ENCODE measurements around the gene GPC5. TPM values are rescaled to one million over a fixed set of nuclear protein-coding genes. Genes with fewer than 3 reads are reported as not detected.
"Not testable (repeated sequence)": the region's sequence is repeated elsewhere in the genome, so short reads cannot be mapped to it uniquely, and the experiment has no call there.

Gene GPC5
- total RNA-seq, 2 experiments from 2014 or later: 0.14 TPM; not detected in 1

- Mint-ChIP-seq H3K27ac (no peak overlapping the region), H3K27me3 (no peaks in the 10 kb centered on the region), H3K4me1 (no peaks in the 10 kb centered on the region), H3K4me3 (no peak overlapping the region), H3K36me3 (no peaks in the 10 kb centered on the region), H3K9me3 (peaks cover 3% of the 10 kb centered on the region)
- POLR2A ChIA-PET: no interaction called here
- DNase-seq: no peak
- ATAC-seq (ENCODE audit: low read depth): no peak
Observed at GRCh38 chr13:92480387-92480786, 1082.0 kb downstream of the GPC5 start.

- H3K27me3 Mint-ChIP-seq; H3K9me3 Mint-ChIP-seq; H3K4me3 Mint-ChIP-seq; POLR2A ChIA-PET; H3K36me3 Mint-ChIP-seq; ATAC-seq (ENCODE audit: low read depth); H3K4me1 Mint-ChIP-seq; H3K27ac Mint-ChIP-seq; DNase-seq: not testable (repeated sequence)
Observed at GRCh38 chr13:92482790-92483189, 1084.4 kb downstream of the GPC5 start.

GRCh38 chr13:92483894-92484293 lies 1085.5 kb downstream of the GPC5 start:
- Mint-ChIP-seq H3K27ac (no peak overlapping the region), H3K27me3 (no peaks in the 10 kb centered on the region), H3K9me3 (peaks cover 3% of the 10 kb centered on the region), H3K4me1 (no peaks in the 10 kb centered on the region), H3K36me3 (no peaks in the 10 kb centered on the region), H3K4me3 (no peak overlapping the region)
- ATAC-seq (ENCODE audit: low read depth) (no peak), DNase-seq (no peak)
- POLR2A ChIA-PET: no interaction called here

GRCh38 chr13:92487238-92487637 lies 1088.8 kb downstream of the GPC5 start:
- H3K9me3 Mint-ChIP-seq: no peaks in the 10 kb centered on the region
- H3K27me3 Mint-ChIP-seq: no peaks in the 10 kb centered on the region
- no peak overlapping the region for H3K4me3 Mint-ChIP-seq

GRCh38 chr13:92488249-92488852 lies 1089.9 kb downstream of the GPC5 start:
- H3K4me3 Mint-ChIP-seq: no peak overlapping the region
- no peaks in the 10 kb centered on the region for H3K27me3 Mint-ChIP-seq
- POLR2A ChIA-PET: no interaction called here
- DNase-seq (no peak), ATAC-seq (ENCODE audit: low read depth) (no peak)
- no peaks in the 10 kb centered on the region for H3K4me1 Mint-ChIP-seq
- no peaks in the 10 kb centered on the region for H3K36me3 Mint-ChIP-seq
- H3K27ac Mint-ChIP-seq: no peak overlapping the region
- no peaks in the 10 kb centered on the region for H3K9me3 Mint-ChIP-seq

More at GRCh38 chr13:92487238-92487637, 1088.8 kb downstream of the GPC5 start:
- Mint-ChIP-seq H3K4me1 (no peaks in the 10 kb centered on the region), H3K36me3 (no peaks in the 10 kb centered on the region), H3K27ac (no peak overlapping the region)
- POLR2A ChIA-PET: no interaction called here
- DNase-seq: no peak
- no peak for ATAC-seq (ENCODE audit: low read depth)

GRCh38 chr13:92491839-92492238 lies 1093.4 kb downstream of the GPC5 start:
- H3K27me3 Mint-ChIP-seq: no peaks in the 10 kb centered on the region
- no peak overlapping the region for H3K27ac Mint-ChIP-seq
- ATAC-seq (ENCODE audit: low read depth) (no peak), DNase-seq (no peak)
- no peaks in the 10 kb centered on the region for H3K9me3 Mint-ChIP-seq
- no peak overlapping the region for H3K4me3 Mint-ChIP-seq
- POLR2A ChIA-PET: no interaction called here
- H3K4me1 Mint-ChIP-seq: no peaks in the 10 kb centered on the region
- H3K36me3 Mint-ChIP-seq: no peaks in the 10 kb centered on the region

GRCh38 chr13:92494915-92495314 lies 1096.5 kb downstream of the GPC5 start:
- POLR2A ChIA-PET: no interaction called here
- H3K9me3 Mint-ChIP-seq: peaks cover 6% of the 10 kb centered on the region
- H3K4me3 Mint-ChIP-seq: no peak overlapping the region
- ATAC-seq (ENCODE audit: low read depth) (no peak), DNase-seq (no peak)
- no peaks in the 10 kb centered on the region for H3K27me3 Mint-ChIP-seq
- no peaks in the 10 kb centered on the region for H3K36me3 Mint-ChIP-seq
- no peaks in the 10 kb centered on the region for H3K4me1 Mint-ChIP-seq
- H3K27ac Mint-ChIP-seq: no peak overlapping the region

GRCh38 chr13:92500192-92500591 lies 1101.8 kb downstream of the GPC5 start:
- H3K27ac Mint-ChIP-seq: no peak overlapping the region
- H3K27me3 Mint-ChIP-seq: no peaks in the 10 kb centered on the region
- no peaks in the 10 kb centered on the region for H3K36me3 Mint-ChIP-seq
- peaks cover 6% of the 10 kb centered on the region for H3K9me3 Mint-ChIP-seq
- no peak overlapping the region for H3K4me3 Mint-ChIP-seq
- DNase-seq (no peak), ATAC-seq (ENCODE audit: low read depth) (no peak)
- no peaks in the 10 kb centered on the region for H3K4me1 Mint-ChIP-seq
- POLR2A ChIA-PET: no interaction called here

GRCh38 chr13:92510416-92510815 lies 1112.0 kb downstream of the GPC5 start:
- Mint-ChIP-seq H3K4me1 (no peaks in the 10 kb centered on the region), H3K27me3 (no peaks in the 10 kb centered on the region), H3K36me3 (no peaks in the 10 kb centered on the region), H3K9me3 (peaks cover 2% of the 10 kb centered on the region), H3K4me3 (no peak overlapping the region), H3K27ac (no peak overlapping the region)
- POLR2A ChIA-PET: no interaction called here
- DNase-seq: no peak
- ATAC-seq (ENCODE audit: low read depth): no peak

GRCh38 chr13:92512852-92513251 lies 1114.4 kb downstream of the GPC5 start:
- no peaks in the 10 kb centered on the region for H3K4me1 Mint-ChIP-seq
- no peak overlapping the region for H3K27ac Mint-ChIP-seq
- POLR2A ChIA-PET: no interaction called here
- no peak overlapping the region for H3K4me3 Mint-ChIP-seq
- H3K36me3 Mint-ChIP-seq: no peaks in the 10 kb centered on the region
- DNase-seq: no peak
- ATAC-seq (ENCODE audit: low read depth): no peak
- H3K27me3 Mint-ChIP-seq: no peaks in the 10 kb centered on the region
- peaks cover 4% of the 10 kb centered on the region for H3K9me3 Mint-ChIP-seq

GRCh38 chr13:92513672-92514071 lies 1115.3 kb downstream of the GPC5 start:
- no peak overlapping the region for H3K4me3 Mint-ChIP-seq
- ATAC-seq (ENCODE audit: low read depth) (no peak), DNase-seq (no peak)
- no peaks in the 10 kb centered on the region for H3K27me3 Mint-ChIP-seq
- POLR2A ChIA-PET: no interaction called here
- H3K27ac Mint-ChIP-seq: no peak overlapping the region
- no peaks in the 10 kb centered on the region for H3K4me1 Mint-ChIP-seq
- H3K36me3 Mint-ChIP-seq: no peaks in the 10 kb centered on the region
- H3K9me3 Mint-ChIP-seq: peaks cover 7% of the 10 kb centered on the region

GRCh38 chr13:92514420-92515125 lies 1116.2 kb downstream of the GPC5 start:
- POLR2A ChIA-PET: no interaction called here
- Mint-ChIP-seq H3K4me3 (no peak overlapping the region), H3K27me3 (no peaks in the 10 kb centered on the region), H3K36me3 (no peaks in the 10 kb centered on the region), H3K4me1 (no peaks in the 10 kb centered on the region), H3K9me3 (peaks cover 7% of the 10 kb centered on the region), H3K27ac (no peak overlapping the region)
- no peak for ATAC-seq (ENCODE audit: low read depth)
- no peak for DNase-seq

- H3K4me1 Mint-ChIP-seq; ATAC-seq (ENCODE audit: low read depth); H3K36me3 Mint-ChIP-seq; H3K4me3 Mint-ChIP-seq; POLR2A ChIA-PET; H3K27me3 Mint-ChIP-seq; H3K27ac Mint-ChIP-seq; DNase-seq: not testable (repeated sequence)
- peaks cover 10% of the 10 kb centered on the region for H3K9me3 Mint-ChIP-seq
Observed at GRCh38 chr13:92516878-92517277, 1118.5 kb downstream of the GPC5 start.

- H3K4me1 Mint-ChIP-seq; H3K36me3 Mint-ChIP-seq; H3K27me3 Mint-ChIP-seq; POLR2A ChIA-PET; H3K4me3 Mint-ChIP-seq; H3K27ac Mint-ChIP-seq; DNase-seq; ATAC-seq (ENCODE audit: low read depth): not testable (repeated sequence)
- H3K9me3 Mint-ChIP-seq: peaks cover 10% of the 10 kb centered on the region
Observed at GRCh38 chr13:92518622-92519021, 1120.2 kb downstream of the GPC5 start.
